ENCODE results near the gene KMT2E.

KMT2E gene

DNA sequence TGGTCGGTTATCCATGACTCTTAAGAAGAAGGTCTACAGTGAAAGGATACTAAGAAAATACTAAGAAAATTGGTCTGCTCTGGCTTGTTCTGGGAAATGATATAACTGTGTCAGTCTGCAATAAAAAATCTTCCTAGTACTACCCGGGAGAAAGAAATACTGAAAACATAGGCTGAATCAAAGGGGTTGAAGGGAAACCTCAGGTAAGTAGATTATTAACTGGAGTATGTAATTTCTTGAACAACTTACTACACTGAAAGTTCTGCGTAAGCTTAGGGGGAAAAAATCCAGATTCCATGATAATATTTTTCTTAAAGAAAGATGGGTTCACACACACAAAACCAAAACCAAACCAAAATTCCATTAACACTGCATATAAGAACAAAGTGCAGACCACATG lies 143.3 kb downstream of the KMT2E start:
- no peak overlapping the region for H3K4me3 ChIP-seq (ENCODE audit: low read depth, low read length)
- no peak for DNase-seq (ENCODE audit: low read depth)
- TF ChIP-seq MYC (IDR thresholded peaks at IDR 0.05; ENCODE audit: low read depth, low read length) (no peak), POLR2A (IDR thresholded peaks at IDR 0.05; ENCODE audit: extremely low read depth, insufficient read length) (no peak)
- TF ChIP-seq, protein P1, sequence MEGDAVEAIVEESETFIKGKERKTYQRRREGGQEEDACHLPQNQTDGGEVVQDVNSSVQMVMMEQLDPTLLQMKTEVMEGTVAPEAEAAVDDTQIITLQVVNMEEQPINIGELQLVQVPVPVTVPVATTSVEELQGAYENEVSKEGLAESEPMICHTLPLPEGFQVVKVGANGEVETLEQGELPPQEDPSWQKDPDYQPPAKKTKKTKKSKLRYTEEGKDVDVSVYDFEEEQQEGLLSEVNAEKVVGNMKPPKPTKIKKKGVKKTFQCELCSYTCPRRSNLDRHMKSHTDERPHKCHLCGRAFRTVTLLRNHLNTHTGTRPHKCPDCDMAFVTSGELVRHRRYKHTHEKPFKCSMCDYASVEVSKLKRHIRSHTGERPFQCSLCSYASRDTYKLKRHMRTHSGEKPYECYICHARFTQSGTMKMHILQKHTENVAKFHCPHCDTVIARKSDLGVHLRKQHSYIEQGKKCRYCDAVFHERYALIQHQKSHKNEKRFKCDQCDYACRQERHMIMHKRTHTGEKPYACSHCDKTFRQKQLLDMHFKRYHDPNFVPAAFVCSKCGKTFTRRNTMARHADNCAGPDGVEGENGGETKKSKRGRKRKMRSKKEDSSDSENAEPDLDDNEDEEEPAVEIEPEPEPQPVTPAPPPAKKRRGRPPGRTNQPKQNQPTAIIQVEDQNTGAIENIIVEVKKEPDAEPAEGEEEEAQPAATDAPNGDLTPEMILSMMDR (IDR thresholded peaks at IDR 0.05; ENCODE audit: low read depth, low read length) = no peak
- TF ChIP-seq, protein P2, sequence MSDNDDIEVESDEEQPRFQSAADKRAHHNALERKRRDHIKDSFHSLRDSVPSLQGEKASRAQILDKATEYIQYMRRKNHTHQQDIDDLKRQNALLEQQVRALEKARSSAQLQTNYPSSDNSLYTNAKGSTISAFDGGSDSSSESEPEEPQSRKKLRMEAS (IDR thresholded peaks at IDR 0.05; ENCODE audit: low read depth, low read length) = no peak

DNA sequence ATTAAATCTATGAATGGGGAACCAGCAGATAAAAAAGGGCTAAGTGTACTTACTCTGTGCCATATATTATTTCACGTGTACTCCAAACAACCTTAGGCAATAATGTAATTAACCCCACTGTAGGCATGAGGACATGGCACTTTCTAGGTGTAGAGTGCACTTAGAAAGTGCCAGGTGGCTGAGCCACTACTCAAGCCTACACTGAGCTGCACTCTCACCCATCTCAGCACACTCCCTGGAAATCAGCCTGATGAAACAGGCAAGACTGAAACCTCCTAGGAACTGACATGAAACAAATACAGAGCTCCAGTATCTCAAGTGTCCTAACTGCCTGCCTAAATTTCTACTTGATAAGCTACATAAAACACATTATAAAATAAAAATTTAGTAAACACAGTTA lies 147.4 kb downstream of the KMT2E start:
- DNase-seq (ENCODE audit: low read depth) = no peak
- TF ChIP-seq, protein P1 (IDR thresholded peaks at IDR 0.05; ENCODE audit: low read depth, low read length) = no peak
- TF ChIP-seq POLR2A (IDR thresholded peaks at IDR 0.05; ENCODE audit: extremely low read depth, insufficient read length) (no peak), MYC (IDR thresholded peaks at IDR 0.05; ENCODE audit: low read depth, low read length) (no peak)
- TF ChIP-seq, protein P2 (IDR thresholded peaks at IDR 0.05; ENCODE audit: low read depth, low read length) = no peak
- H3K4me3 ChIP-seq (ENCODE audit: low read depth, low read length) = no peak overlapping the region

Measured in NB4 (cell line).